ENCODE data around the gene VARS2. TPM values are rescaled to one million over a fixed set of nuclear protein-coding genes. Genes with fewer than 3 reads are reported as not detected.

The VARS2 gene
- polyA plus RNA-seq, 1 donor (not counting 4 experiments of a cell fraction or from before 2014, with no cell fraction given) = 13.8 TPM

DNA sequence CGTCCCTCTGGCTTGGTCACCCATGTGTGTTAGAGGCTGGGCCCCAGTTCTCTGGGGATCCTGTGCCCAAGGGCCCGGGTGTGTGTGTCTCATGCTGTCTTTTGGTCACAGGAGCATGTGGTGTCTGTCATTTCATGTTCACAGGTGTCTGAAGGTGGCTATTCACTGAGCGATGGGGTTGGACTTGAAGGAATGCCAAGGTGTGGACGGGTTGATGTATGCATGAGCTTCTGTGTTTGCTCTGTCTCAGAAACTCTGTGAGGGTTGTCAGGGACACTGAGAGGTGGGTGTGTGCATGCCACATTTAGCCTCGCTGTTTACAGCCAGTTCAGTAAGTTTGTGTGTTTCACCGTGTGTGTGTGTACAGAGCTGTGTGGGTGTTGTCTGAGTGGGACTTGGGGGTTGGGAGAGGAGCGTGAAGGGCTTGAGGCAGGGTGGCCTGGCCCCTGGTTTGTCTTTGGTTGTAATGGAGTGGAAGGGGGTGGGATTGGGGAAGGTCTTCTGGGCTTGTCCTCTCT is 28.5 kb upstream of the VARS2 start:
- Histone ChIP-seq H3K9ac (ENCODE audit: control insufficient read depth, extremely low read depth, insufficient read depth, low read length) (peak overlapping the region; percentile 99), H3K27me3 (ENCODE audit: control insufficient read depth, extremely low read depth, insufficient read depth, low read length) (no peaks in the 10 kb centered on the region), H3K9me1 (ENCODE audit: control insufficient read depth, extremely low read depth, insufficient read depth, low read length) (peaks cover 8% of the 10 kb centered on the region), H3K4me2 (ENCODE audit: control insufficient read depth, extremely low read depth, insufficient read depth, low read depth, low read length) (peak overlapping the region; percentile 86), H3K4me1 (ENCODE audit: control insufficient read depth, extremely low read depth, insufficient read depth, low read length) (peaks cover 67% of the 10 kb centered on the region), H4K20me1 (ENCODE audit: control insufficient read depth, extremely low read depth, insufficient read depth, low read length) (peaks cover 26% of the 10 kb centered on the region), H3K9me3 (ENCODE audit: control insufficient read depth, low read depth, low read length) (no peaks in the 10 kb centered on the region), H3K36me3 (ENCODE audit: control insufficient read depth in 2 of 2, extremely low read depth in 1 of 2, insufficient read depth in 2 of 2, low read length in 2 of 2) (peaks cover 15 to 23% of the 10 kb centered on the region in 2 experiments), H3K27ac (ENCODE audit: control insufficient read depth, insufficient read depth, low read length) (peak overlapping the region; percentile 98), H2AFZ (ENCODE audit: control insufficient read depth, low read length) (no peak overlapping the region), H3K4me3 (ENCODE audit: control insufficient read depth in 2 of 3, extremely low read depth in 1 of 3, insufficient read depth in 2 of 3, low read depth in 1 of 3, low read length in 3 of 3) (peak overlapping the region; percentile 72 to 87 (median 84)), H3K79me2 (ENCODE audit: control insufficient read depth, insufficient read depth, low read length) (peaks cover 66% of the 10 kb centered on the region)
- dilution Hi-C loops (cut with MboI; ENCODE audit: extremely low pct_ligation_motif_present, low sequenced_read_pairs) = no loop called here
- no peak for TF ChIP-seq EZH2 (IDR thresholded peaks at IDR 0.05; ENCODE audit: low read length)
- TF ChIP-seq, protein P1, sequence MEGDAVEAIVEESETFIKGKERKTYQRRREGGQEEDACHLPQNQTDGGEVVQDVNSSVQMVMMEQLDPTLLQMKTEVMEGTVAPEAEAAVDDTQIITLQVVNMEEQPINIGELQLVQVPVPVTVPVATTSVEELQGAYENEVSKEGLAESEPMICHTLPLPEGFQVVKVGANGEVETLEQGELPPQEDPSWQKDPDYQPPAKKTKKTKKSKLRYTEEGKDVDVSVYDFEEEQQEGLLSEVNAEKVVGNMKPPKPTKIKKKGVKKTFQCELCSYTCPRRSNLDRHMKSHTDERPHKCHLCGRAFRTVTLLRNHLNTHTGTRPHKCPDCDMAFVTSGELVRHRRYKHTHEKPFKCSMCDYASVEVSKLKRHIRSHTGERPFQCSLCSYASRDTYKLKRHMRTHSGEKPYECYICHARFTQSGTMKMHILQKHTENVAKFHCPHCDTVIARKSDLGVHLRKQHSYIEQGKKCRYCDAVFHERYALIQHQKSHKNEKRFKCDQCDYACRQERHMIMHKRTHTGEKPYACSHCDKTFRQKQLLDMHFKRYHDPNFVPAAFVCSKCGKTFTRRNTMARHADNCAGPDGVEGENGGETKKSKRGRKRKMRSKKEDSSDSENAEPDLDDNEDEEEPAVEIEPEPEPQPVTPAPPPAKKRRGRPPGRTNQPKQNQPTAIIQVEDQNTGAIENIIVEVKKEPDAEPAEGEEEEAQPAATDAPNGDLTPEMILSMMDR (optimal IDR thresholded peaks at IDR 0.05 in 1 of 3, IDR thresholded peaks at IDR 0.05 in 1 of 3, conservative IDR thresholded peaks at IDR 0.05 in 1 of 3; ENCODE audit: extremely low read depth in 1 of 3, insufficient read depth in 2 of 3, low read length in 3 of 3) = no peak
- FAIRE-seq = no peak
- no peak for DNase-seq (ENCODE audit: low read depth, low spot score)

DNA sequence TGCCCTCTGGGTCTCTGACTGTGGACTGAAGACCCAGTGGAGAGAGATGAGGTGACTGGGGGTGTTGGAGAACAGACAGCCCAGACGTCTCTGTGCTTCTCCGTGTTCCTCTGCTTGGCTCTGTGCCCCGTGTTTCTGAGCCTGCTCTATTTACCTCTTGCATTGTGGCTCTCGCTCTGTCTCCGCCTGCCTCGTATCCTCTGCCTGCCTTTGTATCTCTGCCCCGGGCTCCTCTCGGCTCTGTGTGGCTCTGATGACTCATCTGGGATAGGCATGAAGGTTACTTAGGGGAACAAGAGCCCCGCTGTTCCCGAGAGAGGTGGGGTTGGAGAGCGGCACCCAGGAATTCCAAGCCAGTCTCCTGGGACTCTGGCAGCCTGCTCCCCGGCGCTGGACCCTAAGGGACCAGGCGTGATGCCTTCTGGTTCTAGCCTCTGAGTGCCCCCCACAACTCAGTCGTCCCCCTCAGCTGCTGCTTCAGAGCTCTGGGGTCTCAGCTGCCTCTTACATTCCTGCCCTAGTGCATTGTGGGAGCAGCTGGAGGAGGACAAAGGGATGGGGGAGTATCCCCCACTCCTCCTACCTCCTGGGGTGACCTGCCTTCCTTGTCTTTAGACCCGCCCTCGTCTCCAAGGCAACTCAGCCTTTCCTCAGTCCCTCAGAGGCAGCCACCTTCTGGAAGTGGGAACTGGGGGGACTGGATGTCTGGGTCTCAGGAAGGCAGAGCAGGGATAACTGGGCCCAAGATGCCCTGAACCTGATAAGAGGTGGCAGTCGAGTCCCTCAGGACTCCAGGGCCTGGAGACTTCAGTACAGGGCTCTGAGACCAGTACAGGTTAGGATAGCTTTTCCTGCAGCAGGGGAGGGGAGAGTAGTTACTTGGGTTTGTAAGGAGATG is 27.8 kb upstream of the VARS2 start:
- DNase-seq (ENCODE audit: low read depth, low spot score) (peak; percentile 96), FAIRE-seq (peak; percentile 62)
- H3K4me1 ChIP-seq (ENCODE audit: control insufficient read depth, extremely low read depth, insufficient read depth, low read length) = peaks cover 67% of the 10 kb centered on the region
- no peak overlapping the region for H2AFZ ChIP-seq (ENCODE audit: control insufficient read depth, low read length)
- peak overlapping the region; percentile 86 for H3K4me2 ChIP-seq (ENCODE audit: control insufficient read depth, extremely low read depth, insufficient read depth, low read depth, low read length)
- H3K9me1 ChIP-seq (ENCODE audit: control insufficient read depth, extremely low read depth, insufficient read depth, low read length) = peaks cover 8% of the 10 kb centered on the region
- no peaks in the 10 kb centered on the region for H3K27me3 ChIP-seq (ENCODE audit: control insufficient read depth, extremely low read depth, insufficient read depth, low read length)
- H3K9me3 ChIP-seq (ENCODE audit: control insufficient read depth, low read depth, low read length) = no peaks in the 10 kb centered on the region
- H4K20me1 ChIP-seq (ENCODE audit: control insufficient read depth, extremely low read depth, insufficient read depth, low read length) = peaks cover 29% of the 10 kb centered on the region
- H3K9ac ChIP-seq (ENCODE audit: control insufficient read depth, extremely low read depth, insufficient read depth, low read length) = peak overlapping the region; percentile 99
- peak overlapping the region; percentile 72 to 87 (median 84) for H3K4me3 ChIP-seq (ENCODE audit: control insufficient read depth in 2 of 3, extremely low read depth in 1 of 3, insufficient read depth in 2 of 3, low read depth in 1 of 3, low read length in 3 of 3)
- dilution Hi-C loops (cut with MboI; ENCODE audit: extremely low pct_ligation_motif_present, low sequenced_read_pairs) = no loop called here
- H3K27ac ChIP-seq (ENCODE audit: control insufficient read depth, insufficient read depth, low read length) = peak overlapping the region; percentile 98
- H3K36me3 ChIP-seq (ENCODE audit: control insufficient read depth in 2 of 2, extremely low read depth in 1 of 2, insufficient read depth in 2 of 2, low read length in 2 of 2) = peaks cover 22 to 29% of the 10 kb centered on the region in 2 experiments
- TF ChIP-seq, protein P1 (optimal IDR thresholded peaks at IDR 0.05 in 1 of 3, IDR thresholded peaks at IDR 0.05 in 1 of 3, conservative IDR thresholded peaks at IDR 0.05 in 1 of 3; ENCODE audit: extremely low read depth in 1 of 3, insufficient read depth in 2 of 3, low read length in 3 of 3) = no peak
- no peak for TF ChIP-seq EZH2 (IDR thresholded peaks at IDR 0.05; ENCODE audit: low read length)
- peaks cover 73% of the 10 kb centered on the region for H3K79me2 ChIP-seq (ENCODE audit: control insufficient read depth, insufficient read depth, low read length)

All from keratinocyte (primary cell).